HAP-1 (cell line): ENCODE results near the gene FAM117B.
A peak's percentile ranks its signal among the peaks of the same experiment; 100 is the strongest.

Source experiments
- DNase-seq, 2 experiments: peaks; one replicate each; pipeline ENCODE4 v3.0.0-alpha.2; 2016 to 2020; ENCODE audit warnings: low spot score in 2 of 2
- H3K27me3 ChIP-seq: fragments of 250-450 bp; sonication (Bioruptor Pico); 2 replicates; pipeline ENCODE4 v1.5.1; 2020; ENCODE audit warnings: low read depth, mild to moderate bottlenecking, moderate library complexity
- H3K36me3 ChIP-seq: fragments of 250-450 bp; sonication (Bioruptor Pico); replicated peaks from 2 replicates; pipeline ENCODE4 v1.5.1; 2020; ENCODE audit warnings: mild to moderate bottlenecking
- H3K4me1 ChIP-seq: fragments of 250-450 bp; sonication (Bioruptor Pico); 2 replicates; pipeline ENCODE4 v1.5.1; 2020; ENCODE audit warnings: mild to moderate bottlenecking
- H3K4me3 ChIP-seq: fragments of 250-450 bp; sonication (Bioruptor Pico); 2 replicates; pipeline ENCODE4 v1.5.1; 2020; ENCODE audit warnings: mild to moderate bottlenecking, moderate library complexity
- H3K9me3 ChIP-seq: fragments of 250-450 bp; sonication (Bioruptor Pico); 2 replicates; pipeline ENCODE4 v1.5.1; 2020; ENCODE audit warnings: mild to moderate bottlenecking, moderate library complexity
- in situ Hi-C: fragments of 300-500 bp; cut with MboI; formaldehyde crosslinking; loops from 3 replicates; pipeline ENCODE4 v1.14.3; 2020; ENCODE audit warnings: low sequenced_read_pairs, inconsistent platforms, mixed read lengths

Gene FAM117B

GRCh38 chr2:202624133-202624532 lies 10.6 kb upstream of the FAM117B start:
- H3K27me3 ChIP-seq: no peaks in the 10 kb centered on the region
- no peak overlapping the region for H3K4me3 ChIP-seq
- no peaks in the 10 kb centered on the region for H3K4me1 ChIP-seq
- no peaks in the 10 kb centered on the region for H3K36me3 ChIP-seq
- no peak for DNase-seq
- no peaks in the 10 kb centered on the region for H3K9me3 ChIP-seq
- in situ Hi-C loops: no loop called here

- H3K36me3 ChIP-seq: no peaks in the 10 kb centered on the region
- no peak for DNase-seq
- in situ Hi-C loops: no loop called here
- no peaks in the 10 kb centered on the region for H3K9me3 ChIP-seq
- no peak overlapping the region for H3K4me3 ChIP-seq
- no peaks in the 10 kb centered on the region for H3K4me1 ChIP-seq
- H3K27me3 ChIP-seq: no peaks in the 10 kb centered on the region
Measured at GRCh38 chr2:202627042-202627441, 7.7 kb upstream of the FAM117B start.

GRCh38 chr2:202628646-202629198 lies 6.0 kb upstream of the FAM117B start:
- Histone ChIP-seq H3K27me3 (no peaks in the 10 kb centered on the region), H3K36me3 (no peaks in the 10 kb centered on the region), H3K9me3 (no peaks in the 10 kb centered on the region), H3K4me3 (no peak overlapping the region), H3K4me1 (no peaks in the 10 kb centered on the region)
- DNase-seq: no peak
- in situ Hi-C loops: no loop called here

- in situ Hi-C loops: no loop called here
- no peak for DNase-seq
- no peak overlapping the region for H3K4me3 ChIP-seq
- no peaks in the 10 kb centered on the region for H3K36me3 ChIP-seq
- peaks cover 4% of the 10 kb centered on the region for H3K4me1 ChIP-seq
- no peaks in the 10 kb centered on the region for H3K9me3 ChIP-seq
- H3K27me3 ChIP-seq: no peaks in the 10 kb centered on the region
Measured at GRCh38 chr2:202632682-202633290, 2.0 kb upstream of the FAM117B start.

GRCh38 chr2:202633470-202633869 lies 1.3 kb upstream of the FAM117B start:
- peaks cover 4% of the 10 kb centered on the region for H3K4me1 ChIP-seq
- no peaks in the 10 kb centered on the region for H3K9me3 ChIP-seq
- no peaks in the 10 kb centered on the region for H3K36me3 ChIP-seq
- DNase-seq: no peak
- in situ Hi-C loops: no loop called here
- no peak overlapping the region for H3K4me3 ChIP-seq
- no peaks in the 10 kb centered on the region for H3K27me3 ChIP-seq

- DNase-seq: peak; percentile 69 to 90
- no peaks in the 10 kb centered on the region for H3K9me3 ChIP-seq
- peaks cover 4% of the 10 kb centered on the region for H3K4me1 ChIP-seq
- in situ Hi-C loops: no loop called here
- no peaks in the 10 kb centered on the region for H3K27me3 ChIP-seq
- H3K36me3 ChIP-seq: no peaks in the 10 kb centered on the region
- peak overlapping the region; percentile 96 for H3K4me3 ChIP-seq
Measured at GRCh38 chr2:202635428-202636212, 851 bp downstream of the FAM117B start.

GRCh38 chr2:202636213-202636513 lies 1.4 kb downstream of the FAM117B start:
- in situ Hi-C loops: no loop called here
- Histone ChIP-seq H3K9me3 (no peaks in the 10 kb centered on the region), H3K4me3 (peak overlapping the region; percentile 63), H3K36me3 (no peaks in the 10 kb centered on the region), H3K4me1 (peaks cover 4% of the 10 kb centered on the region), H3K27me3 (no peaks in the 10 kb centered on the region)
- DNase-seq: no peak

GRCh38 chr2:202638721-202639120 lies 4.0 kb downstream of the FAM117B start:
- Histone ChIP-seq H3K4me3 (no peak overlapping the region), H3K4me1 (peaks cover 4% of the 10 kb centered on the region)
- in situ Hi-C loops: no loop called here

GRCh38 chr2:202639231-202639630 lies 4.5 kb downstream of the FAM117B start:
- Histone ChIP-seq H3K4me1 (peaks cover 1% of the 10 kb centered on the region), H3K9me3 (no peaks in the 10 kb centered on the region), H3K27me3 (no peaks in the 10 kb centered on the region), H3K4me3 (no peak overlapping the region), H3K36me3 (no peaks in the 10 kb centered on the region)
- in situ Hi-C loops: no loop called here
- DNase-seq: no peak

More at GRCh38 chr2:202638721-202639120, 4.0 kb downstream of the FAM117B start:
- H3K36me3 ChIP-seq: no peaks in the 10 kb centered on the region
- DNase-seq: no peak
- H3K27me3 ChIP-seq: no peaks in the 10 kb centered on the region
- no peaks in the 10 kb centered on the region for H3K9me3 ChIP-seq

- H3K4me1 ChIP-seq: peaks cover 13% of the 10 kb centered on the region
- DNase-seq: no peak
- in situ Hi-C loops: no loop called here
- H3K4me3 ChIP-seq: no peak overlapping the region
- no peaks in the 10 kb centered on the region for H3K36me3 ChIP-seq
- H3K27me3 ChIP-seq: no peaks in the 10 kb centered on the region
- no peaks in the 10 kb centered on the region for H3K9me3 ChIP-seq
Measured at GRCh38 chr2:202642567-202642966, 7.8 kb downstream of the FAM117B start.

- Histone ChIP-seq H3K4me1 (peaks cover 18% of the 10 kb centered on the region), H3K27me3 (no peaks in the 10 kb centered on the region), H3K4me3 (no peak overlapping the region), H3K9me3 (no peaks in the 10 kb centered on the region), H3K36me3 (no peaks in the 10 kb centered on the region)
- in situ Hi-C loops: no loop called here
- no peak for DNase-seq
Measured at GRCh38 chr2:202643012-202643858, 8.5 kb downstream of the FAM117B start.

GRCh38 chr2:202652119-202652518 lies 17.4 kb downstream of the FAM117B start:
- no peak for DNase-seq

GRCh38 chr2:202653890-202654289 lies 19.1 kb downstream of the FAM117B start:
- Histone ChIP-seq H3K4me3 (no peak overlapping the region), H3K4me1 (peaks cover 7% of the 10 kb centered on the region; the same call in 1 of the 2 replicates), H3K9me3 (no peaks in the 10 kb centered on the region), H3K27me3 (no peaks in the 10 kb centered on the region), H3K36me3 (no peaks in the 10 kb centered on the region)
- no peak for DNase-seq
- in situ Hi-C loops: no loop called here

More at GRCh38 chr2:202652119-202652518, 17.4 kb downstream of the FAM117B start:
- Histone ChIP-seq H3K9me3 (no peaks in the 10 kb centered on the region), H3K4me3 (no peak overlapping the region), H3K4me1 (peaks cover 15% of the 10 kb centered on the region), H3K36me3 (no peaks in the 10 kb centered on the region), H3K27me3 (no peaks in the 10 kb centered on the region)
- in situ Hi-C loops: no loop called here

- Histone ChIP-seq H3K4me1 (peaks cover 7% of the 10 kb centered on the region; the same call in 1 of the 2 replicates), H3K9me3 (no peaks in the 10 kb centered on the region), H3K27me3 (no peaks in the 10 kb centered on the region), H3K4me3 (no peak overlapping the region), H3K36me3 (no peaks in the 10 kb centered on the region)
- in situ Hi-C loops: no loop called here
- no peak for DNase-seq
Measured at GRCh38 chr2:202657876-202658275, 23.1 kb downstream of the FAM117B start.
